SK-N-SH treated with all-trans-retinoic acid at 6 μM for 48 hours (cell line): ENCODE data around the gene ZNF536.

Source experiments
- ATAC-seq: fragments of 200-7000 bp; cut with Tn5 transposase; 3 replicates; pipeline ENCODE4 v1.9.1; 2020; ENCODE audit warnings: mild to moderate bottlenecking, moderate library complexity
- ARNTL ChIP-seq: fragments of 450-650 bp; formaldehyde crosslinking; IDR thresholded peaks from 2 replicates; pipeline ENCODE4 v1.5.0; 2020; ENCODE audit warnings: low read depth, mild to moderate bottlenecking, moderate library complexity, borderline replicate concordance
- BACH2 ChIP-seq: fragments of 250-450 bp; sonication (Bioruptor Pico); IDR thresholded peaks from 2 replicates; pipeline ENCODE4 v1.9.0; 2021; ENCODE audit warnings: mild to moderate bottlenecking, borderline replicate concordance
- CSDC2 ChIP-seq: fragments of 250-450 bp; sonication (Bioruptor Pico); IDR thresholded peaks from 2 replicates; pipeline ENCODE4 v1.5.0; 2020; ENCODE audit warnings: mild to moderate bottlenecking, moderate library complexity
- ESRRG ChIP-seq: fragments of 250-450 bp; sonication (Bioruptor Pico); IDR thresholded peaks from 2 replicates; pipeline ENCODE4 v1.6.1; 2021; ENCODE audit warnings: mild to moderate bottlenecking
- GLIS3 ChIP-seq: fragments of 250-450 bp; sonication (Bioruptor Pico); IDR thresholded peaks from 2 replicates; pipeline ENCODE4 v1.5.0; 2020; ENCODE audit warnings: mild to moderate bottlenecking, moderate library complexity
- ISL1 ChIP-seq: fragments of 250-450 bp; sonication (Bioruptor Pico); IDR thresholded peaks from 2 replicates; pipeline ENCODE4 v2.1.2; 2022; ENCODE audit warnings: mild to moderate bottlenecking, moderate library complexity
- OSR1 ChIP-seq: fragments of 250-450 bp; sonication (Bioruptor Pico); IDR thresholded peaks from 2 replicates; pipeline ENCODE4 v1.8.0; 2022; ENCODE audit warnings: moderate library complexity, mild to moderate bottlenecking, inconsistent platforms
- PPARA ChIP-seq: fragments of 250-450 bp; sonication (Bioruptor Pico); IDR thresholded peaks from 2 replicates; pipeline ENCODE4 v1.5.0; 2020; ENCODE audit warnings: mild to moderate bottlenecking, borderline replicate concordance
- RARB ChIP-seq: fragments of 250-450 bp; sonication (Bioruptor Pico); IDR thresholded peaks from 2 replicates; pipeline ENCODE4 v1.8.0; 2021; ENCODE audit warnings: mild to moderate bottlenecking, moderate library complexity
- SNAI2 ChIP-seq: fragments of 250-450 bp; sonication (Bioruptor Pico); IDR thresholded peaks from 2 replicates; pipeline ENCODE4 v1.5.0; 2020; ENCODE audit warnings: mild to moderate bottlenecking, moderate library complexity
- TCF4 ChIP-seq: fragments of 250-450 bp; sonication (Bioruptor Pico); IDR thresholded peaks from 2 replicates; pipeline ENCODE4 v1.8.0; 2021; ENCODE audit warnings: mild to moderate bottlenecking, moderate library complexity, borderline replicate concordance
- TOX ChIP-seq: fragments of 250-450 bp; sonication (Bioruptor Pico); IDR thresholded peaks from 2 replicates; pipeline ENCODE4 v1.8.0; 2021; ENCODE audit warnings: mild to moderate bottlenecking, moderate library complexity, borderline replicate concordance
- ZC3H10 ChIP-seq: fragments of 250-450 bp; sonication (Bioruptor Pico); IDR thresholded peaks from 2 replicates; pipeline ENCODE4 v1.5.1; 2021; ENCODE audit warnings: mild to moderate bottlenecking, moderate library complexity
- ZFP3 ChIP-seq: fragments of 250-450 bp; sonication (Bioruptor Pico); IDR thresholded peaks from 2 replicates; pipeline ENCODE4 v1.5.0; 2020; ENCODE audit warnings: mild to moderate bottlenecking, moderate library complexity
- ZFP30 ChIP-seq: fragments of 450-650 bp; formaldehyde crosslinking; IDR thresholded peaks from 2 replicates; pipeline ENCODE4 v1.5.0; 2022; ENCODE audit warnings: mild to moderate bottlenecking, moderate library complexity
- ZNF565 ChIP-seq: fragments of 450-650 bp; formaldehyde crosslinking; conservative IDR thresholded peaks from 2 replicates; pipeline ENCODE4 v1.5.0; 2020; ENCODE audit warnings: low read depth, mild to moderate bottlenecking, moderate library complexity
- ZNF70 ChIP-seq: fragments of 450-650 bp; formaldehyde crosslinking; IDR thresholded peaks from 2 replicates; pipeline ENCODE4 v1.5.0; 2020; ENCODE audit warnings: mild to moderate bottlenecking, moderate library complexity
- TF ChIP-seq, protein P1 (sequence below): fragments of 250-450 bp; sonication (Bioruptor Pico); IDR thresholded peaks from 2 replicates; pipeline ENCODE4 v1.8.0; 2021; ENCODE audit warnings: low read depth, mild to moderate bottlenecking, moderate library complexity, borderline replicate concordance
- TF ChIP-seq, protein P2 (sequence below): fragments of 250-450 bp; sonication (Bioruptor Pico); IDR thresholded peaks from 2 replicates; pipeline ENCODE4 v1.8.0; 2020; ENCODE audit warnings: mild to moderate bottlenecking, moderate library complexity, borderline replicate concordance
- TF ChIP-seq, protein P3 (sequence below): fragments of 250-450 bp; sonication (Bioruptor Pico); IDR thresholded peaks from 2 replicates; pipeline ENCODE4 v1.5.1; 2021; ENCODE audit warnings: mild to moderate bottlenecking, moderate library complexity
- TF ChIP-seq, protein P4 (sequence below): fragments of 250-450 bp; sonication (Bioruptor Pico); IDR thresholded peaks from 2 replicates; pipeline ENCODE4 v1.5.1; 2020; ENCODE audit warnings: low read depth, mild to moderate bottlenecking, moderate library complexity
- TF ChIP-seq, protein P5 (sequence below): fragments of 250-450 bp; sonication (Bioruptor Pico); IDR thresholded peaks from 2 replicates; pipeline ENCODE4 v1.5.0; 2020; ENCODE audit warnings: mild to moderate bottlenecking, moderate library complexity

ZNF536 gene

DNA sequence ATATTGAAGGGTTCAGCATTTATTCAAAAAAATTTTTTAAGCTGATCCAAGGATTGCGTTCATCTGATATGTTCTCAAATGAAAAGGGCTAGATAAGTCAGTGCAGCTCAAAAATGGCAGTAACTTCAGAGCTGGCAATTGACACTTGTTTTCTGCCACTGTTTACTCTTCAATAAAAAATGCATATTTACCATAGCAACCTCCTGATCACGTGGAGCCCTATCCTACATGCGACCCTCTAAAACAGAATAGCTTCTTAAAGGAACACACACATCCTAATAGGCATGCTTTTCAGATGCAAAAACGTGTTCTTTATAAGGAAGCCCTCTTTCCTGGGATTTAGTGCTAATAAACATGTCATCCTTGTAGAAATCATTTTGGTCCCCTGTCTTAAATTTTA is 150.2 kb downstream of the ZNF536 start:
- no peak for ATAC-seq

DNA sequence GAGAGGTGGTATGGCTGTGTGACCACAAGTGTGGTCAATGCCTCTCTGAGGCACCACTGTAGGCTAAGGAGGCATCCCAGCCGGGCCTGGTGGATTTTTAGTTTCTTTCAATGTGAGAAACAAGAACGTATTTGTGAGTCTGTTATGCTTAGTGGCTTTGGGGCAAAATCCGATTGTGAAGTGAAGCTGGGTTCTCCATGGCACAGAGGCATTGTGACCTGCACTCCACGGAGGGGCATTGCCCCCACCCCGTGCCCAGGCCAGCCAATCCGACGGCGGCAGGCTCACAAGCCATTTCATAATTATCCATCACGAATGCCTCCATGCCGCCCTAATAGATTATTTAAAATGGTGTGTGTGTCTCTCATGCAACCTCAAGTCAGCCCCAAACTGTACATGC is 151.6 kb downstream of the ZNF536 start:
- ATAC-seq, result no peak
- TF ChIP-seq GLIS3 (CRISPR knock-in tag) (no peak), PPARA (CRISPR knock-in tag) (no peak), CSDC2 (CRISPR knock-in tag) (no peak), ESRRG (CRISPR knock-in tag) (no peak), ZNF565 (CRISPR knock-in tag) (no peak), ZNF70 (CRISPR knock-in tag) (no peak)
- TF ChIP-seq, protein P1, sequence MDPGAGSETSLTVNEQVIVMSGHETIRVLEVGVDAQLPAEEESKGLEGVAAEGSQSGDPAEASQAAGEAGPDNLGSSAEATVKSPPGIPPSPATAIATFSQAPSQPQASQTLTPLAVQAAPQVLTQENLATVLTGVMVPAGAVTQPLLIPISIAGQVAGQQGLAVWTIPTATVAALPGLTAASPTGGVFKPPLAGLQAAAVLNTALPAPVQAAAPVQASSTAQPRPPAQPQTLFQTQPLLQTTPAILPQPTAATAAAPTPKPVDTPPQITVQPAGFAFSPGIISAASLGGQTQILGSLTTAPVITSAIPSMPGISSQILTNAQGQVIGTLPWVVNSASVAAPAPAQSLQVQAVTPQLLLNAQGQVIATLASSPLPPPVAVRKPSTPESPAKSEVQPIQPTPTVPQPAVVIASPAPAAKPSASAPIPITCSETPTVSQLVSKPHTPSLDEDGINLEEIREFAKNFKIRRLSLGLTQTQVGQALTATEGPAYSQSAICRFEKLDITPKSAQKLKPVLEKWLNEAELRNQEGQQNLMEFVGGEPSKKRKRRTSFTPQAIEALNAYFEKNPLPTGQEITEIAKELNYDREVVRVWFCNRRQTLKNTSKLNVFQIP, result no peak
- TF ChIP-seq, protein P2, sequence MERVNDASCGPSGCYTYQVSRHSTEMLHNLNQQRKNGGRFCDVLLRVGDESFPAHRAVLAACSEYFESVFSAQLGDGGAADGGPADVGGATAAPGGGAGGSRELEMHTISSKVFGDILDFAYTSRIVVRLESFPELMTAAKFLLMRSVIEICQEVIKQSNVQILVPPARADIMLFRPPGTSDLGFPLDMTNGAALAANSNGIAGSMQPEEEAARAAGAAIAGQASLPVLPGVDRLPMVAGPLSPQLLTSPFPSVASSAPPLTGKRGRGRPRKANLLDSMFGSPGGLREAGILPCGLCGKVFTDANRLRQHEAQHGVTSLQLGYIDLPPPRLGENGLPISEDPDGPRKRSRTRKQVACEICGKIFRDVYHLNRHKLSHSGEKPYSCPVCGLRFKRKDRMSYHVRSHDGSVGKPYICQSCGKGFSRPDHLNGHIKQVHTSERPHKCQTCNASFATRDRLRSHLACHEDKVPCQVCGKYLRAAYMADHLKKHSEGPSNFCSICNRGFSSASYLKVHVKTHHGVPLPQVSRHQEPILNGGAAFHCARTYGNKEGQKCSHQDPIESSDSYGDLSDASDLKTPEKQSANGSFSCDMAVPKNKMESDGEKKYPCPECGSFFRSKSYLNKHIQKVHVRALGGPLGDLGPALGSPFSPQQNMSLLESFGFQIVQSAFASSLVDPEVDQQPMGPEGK (CRISPR knock-in tag), result no peak

More for the DNA sequence above, 150.2 kb downstream of the ZNF536 start:
- no peak for TF ChIP-seq TOX
- TF ChIP-seq BACH2 (CRISPR knock-in tag), result no peak
- TF ChIP-seq, protein P3, sequence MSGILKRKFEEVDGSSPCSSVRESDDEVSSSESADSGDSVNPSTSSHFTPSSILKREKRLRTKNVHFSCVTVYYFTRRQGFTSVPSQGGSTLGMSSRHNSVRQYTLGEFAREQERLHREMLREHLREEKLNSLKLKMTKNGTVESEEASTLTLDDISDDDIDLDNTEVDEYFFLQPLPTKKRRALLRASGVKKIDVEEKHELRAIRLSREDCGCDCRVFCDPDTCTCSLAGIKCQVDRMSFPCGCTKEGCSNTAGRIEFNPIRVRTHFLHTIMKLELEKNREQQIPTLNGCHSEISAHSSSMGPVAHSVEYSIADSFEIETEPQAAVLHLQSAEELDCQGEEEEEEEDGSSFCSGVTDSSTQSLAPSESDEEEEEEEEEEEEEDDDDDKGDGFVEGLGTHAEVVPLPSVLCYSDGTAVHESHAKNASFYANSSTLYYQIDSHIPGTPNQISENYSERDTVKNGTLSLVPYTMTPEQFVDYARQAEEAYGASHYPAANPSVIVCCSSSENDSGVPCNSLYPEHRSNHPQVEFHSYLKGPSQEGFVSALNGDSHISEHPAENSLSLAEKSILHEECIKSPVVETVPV, result no peak
- TF ChIP-seq OSR1 (CRISPR knock-in tag), result no peak
- TF ChIP-seq ZC3H10, result no peak
- no peak for TF ChIP-seq RARB (CRISPR knock-in tag)
- TF ChIP-seq, protein P4, sequence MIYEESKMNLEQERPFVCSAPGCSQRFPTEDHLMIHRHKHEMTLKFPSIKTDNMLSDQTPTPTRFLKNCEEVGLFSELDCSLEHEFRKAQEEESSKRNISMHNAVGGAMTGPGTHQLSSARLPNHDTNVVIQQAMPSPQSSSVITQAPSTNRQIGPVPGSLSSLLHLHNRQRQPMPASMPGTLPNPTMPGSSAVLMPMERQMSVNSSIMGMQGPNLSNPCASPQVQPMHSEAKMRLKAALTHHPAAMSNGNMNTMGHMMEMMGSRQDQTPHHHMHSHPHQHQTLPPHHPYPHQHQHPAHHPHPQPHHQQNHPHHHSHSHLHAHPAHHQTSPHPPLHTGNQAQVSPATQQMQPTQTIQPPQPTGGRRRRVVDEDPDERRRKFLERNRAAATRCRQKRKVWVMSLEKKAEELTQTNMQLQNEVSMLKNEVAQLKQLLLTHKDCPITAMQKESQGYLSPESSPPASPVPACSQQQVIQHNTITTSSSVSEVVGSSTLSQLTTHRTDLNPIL (CRISPR knock-in tag), result no peak
- TF ChIP-seq ARNTL (CRISPR knock-in tag), result no peak
- no peak for TF ChIP-seq ZFP3
- no peak for TF ChIP-seq SNAI2 (CRISPR knock-in tag)
- TF ChIP-seq, protein P2 (CRISPR knock-in tag), result no peak
- TF ChIP-seq GLIS3 (CRISPR knock-in tag), result no peak
- no peak for TF ChIP-seq PPARA (CRISPR knock-in tag)
- TF ChIP-seq, protein P5, sequence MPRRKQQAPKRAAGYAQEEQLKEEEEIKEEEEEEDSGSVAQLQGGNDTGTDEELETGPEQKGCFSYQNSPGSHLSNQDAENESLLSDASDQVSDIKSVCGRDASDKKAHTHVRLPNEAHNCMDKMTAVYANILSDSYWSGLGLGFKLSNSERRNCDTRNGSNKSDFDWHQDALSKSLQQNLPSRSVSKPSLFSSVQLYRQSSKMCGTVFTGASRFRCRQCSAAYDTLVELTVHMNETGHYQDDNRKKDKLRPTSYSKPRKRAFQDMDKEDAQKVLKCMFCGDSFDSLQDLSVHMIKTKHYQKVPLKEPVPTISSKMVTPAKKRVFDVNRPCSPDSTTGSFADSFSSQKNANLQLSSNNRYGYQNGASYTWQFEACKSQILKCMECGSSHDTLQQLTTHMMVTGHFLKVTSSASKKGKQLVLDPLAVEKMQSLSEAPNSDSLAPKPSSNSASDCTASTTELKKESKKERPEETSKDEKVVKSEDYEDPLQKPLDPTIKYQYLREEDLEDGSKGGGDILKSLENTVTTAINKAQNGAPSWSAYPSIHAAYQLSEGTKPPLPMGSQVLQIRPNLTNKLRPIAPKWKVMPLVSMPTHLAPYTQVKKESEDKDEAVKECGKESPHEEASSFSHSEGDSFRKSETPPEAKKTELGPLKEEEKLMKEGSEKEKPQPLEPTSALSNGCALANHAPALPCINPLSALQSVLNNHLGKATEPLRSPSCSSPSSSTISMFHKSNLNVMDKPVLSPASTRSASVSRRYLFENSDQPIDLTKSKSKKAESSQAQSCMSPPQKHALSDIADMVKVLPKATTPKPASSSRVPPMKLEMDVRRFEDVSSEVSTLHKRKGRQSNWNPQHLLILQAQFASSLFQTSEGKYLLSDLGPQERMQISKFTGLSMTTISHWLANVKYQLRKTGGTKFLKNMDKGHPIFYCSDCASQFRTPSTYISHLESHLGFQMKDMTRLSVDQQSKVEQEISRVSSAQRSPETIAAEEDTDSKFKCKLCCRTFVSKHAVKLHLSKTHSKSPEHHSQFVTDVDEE (CRISPR knock-in tag), result no peak
- no peak for TF ChIP-seq ZNF565 (CRISPR knock-in tag)
- no peak for TF ChIP-seq ISL1 (CRISPR knock-in tag)

DNA sequence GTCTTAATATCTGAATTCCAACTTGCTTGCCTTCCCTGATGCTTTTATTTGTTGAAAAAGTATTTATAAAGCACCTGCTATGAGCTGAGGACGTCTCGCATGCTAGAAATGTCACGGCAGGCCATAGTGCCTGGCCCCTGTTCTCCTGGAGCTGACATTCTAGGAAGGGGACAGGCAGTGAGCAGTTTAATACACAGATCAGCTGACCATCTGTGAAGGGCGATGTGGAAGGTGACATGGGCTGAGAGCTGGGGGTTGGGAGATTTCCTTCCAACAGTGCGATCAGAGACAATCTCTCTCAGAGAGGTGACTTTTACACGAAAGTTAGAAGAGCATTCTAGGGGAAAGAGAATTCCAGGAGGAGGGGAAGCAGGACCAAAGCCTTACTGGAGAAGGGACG is 153.2 kb downstream of the ZNF536 start:
- ATAC-seq, result no peak
- TF ChIP-seq ZFP3 (no peak), SNAI2 (CRISPR knock-in tag) (no peak), OSR1 (CRISPR knock-in tag) (no peak), ZNF70 (CRISPR knock-in tag) (no peak), ESRRG (CRISPR knock-in tag) (no peak), ZFP30 (CRISPR knock-in tag) (no peak), PPARA (CRISPR knock-in tag) (no peak), TCF4 (CRISPR knock-in tag) (no peak), GLIS3 (CRISPR knock-in tag) (no peak)
- TF ChIP-seq, protein P2 (CRISPR knock-in tag), result no peak
- TF ChIP-seq, protein P5 (CRISPR knock-in tag), result no peak
